ENCODE results near the gene CYB5RL. TPM values are rescaled to one million over a fixed set of nuclear protein-coding genes. Genes with fewer than 3 reads are reported as not detected.

Gene CYB5RL
- total RNA-seq, 3 donors from 2014 or later (not counting 1 experiment from before 2014, with no cell fraction given): 5.6 to 6.7 (median 6.2) TPM

- intact Hi-C loops (cut with micrococcal nuclease): no loop called here
- peaks cover 5% of the 10 kb centered on the region for H3K36me3 ChIP-seq (ENCODE audit: control insufficient read depth, insufficient read depth, low read length)
- no peaks in the 10 kb centered on the region for H3K27me3 ChIP-seq (ENCODE audit: control insufficient read depth, insufficient read depth, low read length)
- no peaks in the 10 kb centered on the region for H3K9me3 ChIP-seq (ENCODE audit: control insufficient read depth, insufficient read depth, low read length)
- H3K27ac ChIP-seq (ENCODE audit: low read length): no peak overlapping the region
- no peak for ATAC-seq
- WGBS (ENCODE audit: insufficient coverage): 89% methylated on average over 4 of the region's 4 CpGs
- H3K4me1 ChIP-seq (ENCODE audit: control insufficient read depth, insufficient read depth, low read length): peaks cover 3% of the 10 kb centered on the region
- no peak overlapping the region for H3K4me3 ChIP-seq (ENCODE audit: low read length)
- Mint-ChIP-seq H3K9me3 (no peaks in the 10 kb centered on the region), H3K27me3 (ENCODE audit: low read depth in 2 of 2) (no peaks in the 10 kb centered on the region), H3K36me3 (no peaks in the 10 kb centered on the region), H3K27ac (no peak overlapping the region), H3K4me3 (no peak overlapping the region), H3K4me1 (no peaks in the 10 kb centered on the region)
- TF ChIP-seq, protein P1, sequence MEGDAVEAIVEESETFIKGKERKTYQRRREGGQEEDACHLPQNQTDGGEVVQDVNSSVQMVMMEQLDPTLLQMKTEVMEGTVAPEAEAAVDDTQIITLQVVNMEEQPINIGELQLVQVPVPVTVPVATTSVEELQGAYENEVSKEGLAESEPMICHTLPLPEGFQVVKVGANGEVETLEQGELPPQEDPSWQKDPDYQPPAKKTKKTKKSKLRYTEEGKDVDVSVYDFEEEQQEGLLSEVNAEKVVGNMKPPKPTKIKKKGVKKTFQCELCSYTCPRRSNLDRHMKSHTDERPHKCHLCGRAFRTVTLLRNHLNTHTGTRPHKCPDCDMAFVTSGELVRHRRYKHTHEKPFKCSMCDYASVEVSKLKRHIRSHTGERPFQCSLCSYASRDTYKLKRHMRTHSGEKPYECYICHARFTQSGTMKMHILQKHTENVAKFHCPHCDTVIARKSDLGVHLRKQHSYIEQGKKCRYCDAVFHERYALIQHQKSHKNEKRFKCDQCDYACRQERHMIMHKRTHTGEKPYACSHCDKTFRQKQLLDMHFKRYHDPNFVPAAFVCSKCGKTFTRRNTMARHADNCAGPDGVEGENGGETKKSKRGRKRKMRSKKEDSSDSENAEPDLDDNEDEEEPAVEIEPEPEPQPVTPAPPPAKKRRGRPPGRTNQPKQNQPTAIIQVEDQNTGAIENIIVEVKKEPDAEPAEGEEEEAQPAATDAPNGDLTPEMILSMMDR (IDR thresholded peaks at IDR 0.05): no peak
- no peak for DNase-seq
Observed at GRCh38 chr1:54174106-54174505, 25.7 kb downstream of the CYB5RL start.

- Mint-ChIP-seq H3K36me3 (no peaks in the 10 kb centered on the region), H3K4me3 (no peak overlapping the region), H3K9me3 (no peaks in the 10 kb centered on the region), H3K27ac (no peak overlapping the region), H3K4me1 (no peaks in the 10 kb centered on the region), H3K27me3 (ENCODE audit: low read depth in 2 of 2) (no peaks in the 10 kb centered on the region)
- DNase-seq: no peak
- ATAC-seq: no peak
- TF ChIP-seq, protein P1 (IDR thresholded peaks at IDR 0.05): no peak
- WGBS (ENCODE audit: insufficient coverage): 61% methylated on average over 9 of the region's 9 CpGs
- Histone ChIP-seq H3K27me3 (ENCODE audit: control insufficient read depth, insufficient read depth, low read length) (no peaks in the 10 kb centered on the region), H3K36me3 (ENCODE audit: control insufficient read depth, insufficient read depth, low read length) (peaks cover 2% of the 10 kb centered on the region), H3K4me1 (ENCODE audit: control insufficient read depth, insufficient read depth, low read length) (peaks cover 3% of the 10 kb centered on the region), H3K4me3 (ENCODE audit: low read length) (no peak overlapping the region), H3K27ac (ENCODE audit: low read length) (no peak overlapping the region), H3K9me3 (ENCODE audit: control insufficient read depth, insufficient read depth, low read length) (no peaks in the 10 kb centered on the region)
- intact Hi-C loops (cut with micrococcal nuclease): no loop called here
Observed at GRCh38 chr1:54173681-54174080, 26.1 kb downstream of the CYB5RL start.

GRCh38 chr1:54172614-54173599 is 26.9 kb downstream of the CYB5RL start:
- Histone ChIP-seq H3K9me3 (ENCODE audit: control insufficient read depth, insufficient read depth, low read length) (no peaks in the 10 kb centered on the region), H3K36me3 (ENCODE audit: control insufficient read depth, insufficient read depth, low read length) (peaks cover 2% of the 10 kb centered on the region), H3K27me3 (ENCODE audit: control insufficient read depth, insufficient read depth, low read length) (no peaks in the 10 kb centered on the region), H3K4me3 (ENCODE audit: low read length) (no peak overlapping the region), H3K4me1 (ENCODE audit: control insufficient read depth, insufficient read depth, low read length) (peaks cover 3% of the 10 kb centered on the region), H3K27ac (ENCODE audit: low read length) (no peak overlapping the region)
- no peaks in the 10 kb centered on the region for H3K27me3 Mint-ChIP-seq (ENCODE audit: low read depth in 2 of 2)
- ATAC-seq (no peak), DNase-seq (no peak)
- intact Hi-C loops (cut with micrococcal nuclease): no loop called here
- no peaks in the 10 kb centered on the region for H3K36me3 Mint-ChIP-seq
- no peaks in the 10 kb centered on the region for H3K9me3 Mint-ChIP-seq
- no peak overlapping the region for H3K27ac Mint-ChIP-seq
- 76% methylated on average over 7 of the region's 10 CpGs for WGBS (ENCODE audit: insufficient coverage)
- TF ChIP-seq, protein P1 (IDR thresholded peaks at IDR 0.05): no peak
- H3K4me1 Mint-ChIP-seq: no peaks in the 10 kb centered on the region
- no peak overlapping the region for H3K4me3 Mint-ChIP-seq

All from natural killer cell (primary cell).